SK-N-MC (cell line): ENCODE results near the gene C4BPB.

Experiments used
- EZH2 ChIP-seq: fragments of 200-600 bp; sonication (generic); IDR thresholded peaks from one replicate; pipeline ENCODE4 v1.6.1; 2017; ENCODE audit warnings: antibody characterized with exemption
- FOXP2 ChIP-seq: optimal IDR thresholded peaks from 2 replicates; pipeline ENCODE3; 2011; ENCODE audit warnings: mild to moderate bottlenecking, moderate library complexity; ENCODE audit not compliant: insufficient read depth; ENCODE audit errors: extremely low read length, control extremely low read depth

DNA sequence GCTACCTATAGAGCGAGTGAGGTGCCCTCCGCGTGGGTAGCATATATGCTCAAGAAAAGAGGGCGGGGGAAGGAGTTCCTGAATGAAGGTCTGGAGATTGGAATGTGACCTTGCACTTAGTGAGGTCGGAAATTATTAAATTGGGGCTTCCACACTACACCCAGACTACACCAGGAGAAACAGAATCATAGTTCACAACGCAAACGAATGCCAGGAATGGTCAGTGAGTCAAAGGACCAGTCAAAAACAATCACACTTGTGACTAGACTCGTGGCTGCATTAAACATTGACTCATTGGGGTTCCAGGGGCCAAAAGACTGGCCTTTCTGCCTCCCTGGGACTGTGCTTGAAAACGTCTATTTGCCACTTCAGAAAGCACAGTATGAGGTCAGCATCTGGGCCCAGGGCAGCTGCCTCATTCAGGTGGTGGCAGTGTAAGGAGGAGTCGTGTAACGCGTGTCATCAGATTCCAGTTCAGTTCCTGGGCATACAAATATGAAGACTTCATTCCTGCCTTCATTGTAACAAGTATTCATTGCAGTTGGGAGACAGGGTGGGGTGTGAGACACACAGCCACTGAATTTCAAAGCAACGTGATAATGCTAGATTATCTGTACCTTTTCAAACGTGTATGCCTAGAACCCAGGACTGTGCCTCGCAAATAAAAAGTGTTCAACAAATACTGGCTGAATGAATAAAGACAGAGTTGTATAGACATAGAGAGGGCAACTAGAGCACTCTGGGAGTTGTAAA, 37.3 kb upstream of the C4BPB start, which contains the start of gene YOD1:
- TF ChIP-seq EZH2 (no peak), FOXP2 (no peak)
